Lung (tissue), 12 donors: Measurements from ENCODE around the gene EEF1A2. TPM values are rescaled to one million over a fixed set of nuclear protein-coding genes. Genes with fewer than 3 reads are reported as not detected.

Experiments
- ATAC-seq: fragments of 200-7000 bp; cut with Tn5 transposase; one replicate; pipeline ENCODE4 v1.9.1; 2020; ENCODE audit warnings: moderate number of reproducible peaks; ENCODE audit not compliant: insufficient read depth, low FRiP score
- DNase-seq, 3 donors: peaks; one replicate each; pipeline ENCODE4 v3.0.0-alpha.2; 2013 to 2017
- H3K27ac ChIP-seq, 2 donors: one replicate each; pipeline ENCODE4 v1.5.1; 2013; ENCODE audit warnings: mild to moderate bottlenecking in 2 of 2, moderate library complexity in 2 of 2, control low read depth in 1 of 2, inconsistent platforms in 1 of 2, low read depth in 1 of 2, low read length in 1 of 2
- H3K27me3 ChIP-seq, 3 donors: one replicate each; pipeline ENCODE4 v1.5.1; 2013; ENCODE audit warnings: low read length in 2 of 3; ENCODE audit not compliant: control insufficient read depth in 3 of 3, insufficient read depth in 3 of 3
- H3K36me3 ChIP-seq, 4 donors: one replicate each; pipeline ENCODE4 v1.5.1; 2013; ENCODE audit warnings: low read length in 4 of 4, mild to moderate bottlenecking in 1 of 4, moderate library complexity in 1 of 4; ENCODE audit not compliant: control insufficient read depth in 4 of 4, insufficient read depth in 4 of 4
- H3K4me1 ChIP-seq, 5 donors: one replicate each; pipeline ENCODE4 v1.5.1; 2013; ENCODE audit warnings: low read length in 5 of 5, mild to moderate bottlenecking in 2 of 5, moderate library complexity in 1 of 5; ENCODE audit not compliant: control insufficient read depth in 5 of 5, insufficient read depth in 5 of 5
- H3K4me3 ChIP-seq: one replicate; pipeline ENCODE4 v1.5.1; 2013; ENCODE audit warnings: mild to moderate bottlenecking, control low read depth, moderate library complexity
- H3K9ac ChIP-seq, 2 donors: one replicate each; pipeline ENCODE4 v1.5.1; 2013; ENCODE audit warnings: low read length in 2 of 2, control low read depth in 1 of 2; ENCODE audit not compliant: insufficient read depth in 1 of 2
- H3K9me3 ChIP-seq, 4 donors: one replicate each; pipeline ENCODE4 v1.5.1; 2013; ENCODE audit warnings: low read length in 3 of 4, mild to moderate bottlenecking in 1 of 4, moderate library complexity in 1 of 4; ENCODE audit not compliant: control insufficient read depth in 4 of 4, insufficient read depth in 3 of 4
- CTCF ChIP-seq: IDR thresholded peaks from 2 replicates; pipeline ENCODE4 v1.5.1; 2012; ENCODE audit warnings: mild to moderate bottlenecking; ENCODE audit errors: control extremely low read depth, extremely low read depth
- WGBS, 2 donors: extraction: QIAGEN DNeasy Blood & Tissue Kit; methylation state at CpG; one replicate each; pipeline ENCODE4 v1.1.7; 2013; 5-methylcytosine and 5-hydroxymethylcytosine counted together
- polyA plus RNA-seq, 2 donors: library from polyadenylated mRNA; stranded (reverse); fragments of 200-250 nt; gene quantifications; one replicate each; pipeline ENCODE4 v1.2.1, GENCODE V29; 2013
- total RNA-seq, 2 donors: library from RNA; depleted of rRNA in 1 of 2; stranded (reverse); fragments of >200 nt in 1 of 2; gene quantifications; one replicate each; pipeline ENCODE4 v1.2.1, GENCODE V29; 2014 to 2021
- donor health status: control.
- donor health status: control.
- donor health status: Bipolar disorder and iron deficiency.
- donor health status: healthy.
- donor health status: DM: yes; HTN: yes; CAD: no.

EEF1A2 gene
- total and polyA plus RNA-seq, 4 donors: 0.47 to 1.9 (median 1.0) TPM

- ATAC-seq (no peak), DNase-seq (no peak)
- no peak for TF ChIP-seq CTCF
- H3K36me3 ChIP-seq: no peaks in the 10 kb centered on the region
- no peak overlapping the region for H3K9ac ChIP-seq
- peaks cover 14 to 50% (median 27%) of the 10 kb centered on the region in 3 donors for H3K27me3 ChIP-seq
- peaks cover 0 to 13% (median 0%) of the 10 kb centered on the region in 4 donors for H3K9me3 ChIP-seq
- WGBS, 2 donors: 84 to 89% methylated on average over 34 of the region's 34 CpGs
- H3K27ac ChIP-seq: no peak overlapping the region
- H3K4me3 ChIP-seq: no peak overlapping the region
- H3K4me1 ChIP-seq: peaks cover 0 to 5% (median 0%) of the 10 kb centered on the region in 5 donors
Measured at GRCh38 chr20:63478346-63479302, 20.3 kb downstream of the EEF1A2 start.

- Histone ChIP-seq H3K9ac (no peak overlapping the region), H3K4me3 (no peak overlapping the region), H3K4me1 (peaks cover 0 to under 1% (median 0%) of the 10 kb centered on the region in 5 donors), H3K9me3 (peaks cover 0 to 13% (median 0%) of the 10 kb centered on the region in 4 donors), H3K36me3 (no peaks in the 10 kb centered on the region), H3K27ac (no peak overlapping the region), H3K27me3 (peaks cover 14 to 56% (median 32%) of the 10 kb centered on the region in 3 donors)
- no peak for ATAC-seq
- 63 to 73% methylated on average over 17 of the region's 17 CpGs for WGBS, 2 donors
- TF ChIP-seq CTCF: no peak
- DNase-seq: no peak
Measured at GRCh38 chr20:63477944-63478343, 20.9 kb downstream of the EEF1A2 start.

- ATAC-seq: no peak
- no peak for DNase-seq
- Histone ChIP-seq H3K27ac (no peak overlapping the region), H3K4me3 (no peak overlapping the region), H3K36me3 (no peaks in the 10 kb centered on the region), H3K9ac (no peak overlapping the region), H3K27me3 (peaks cover 17 to 57% (median 33%) of the 10 kb centered on the region in 3 donors), H3K9me3 (peaks cover 0 to 13% (median 0%) of the 10 kb centered on the region in 4 donors), H3K4me1 (peaks cover 0 to 2% (median 0%) of the 10 kb centered on the region in 5 donors)
- 33 to 40% methylated on average over 21 of the region's 21 CpGs for WGBS, 2 donors
- TF ChIP-seq CTCF: no peak
Measured at GRCh38 chr20:63477061-63477616, 21.7 kb downstream of the EEF1A2 start.
